ENCODE results near the gene DSCAML1.

The DSCAML1 gene

GRCh38 chr11:117497206-117497951, 299.6 kb downstream of the DSCAML1 start:
- no peak for DNase-seq (ENCODE audit: low read depth in 2 of 2)

GRCh38 chr11:117495357-117495756, 301.7 kb downstream of the DSCAML1 start:
- DNase-seq (ENCODE audit: low read depth in 2 of 2), result no peak

GRCh38 chr11:117492578-117493251, 304.3 kb downstream of the DSCAML1 start:
- no peak for DNase-seq (ENCODE audit: low read depth in 2 of 2)

- DNase-seq (ENCODE audit: low read depth in 2 of 2), result no peak
Measured at GRCh38 chr11:117490911-117491310, 306.1 kb downstream of the DSCAML1 start.

GRCh38 chr11:117489999-117490679, 306.9 kb downstream of the DSCAML1 start:
- DNase-seq (ENCODE audit: low read depth in 2 of 2), result no peak

GRCh38 chr11:117488996-117489952, 307.7 kb downstream of the DSCAML1 start:
- DNase-seq (ENCODE audit: low read depth in 2 of 2), result no peak

GRCh38 chr11:117486059-117486458, 311.0 kb downstream of the DSCAML1 start:
- no peak for DNase-seq (ENCODE audit: low read depth in 2 of 2)

- no peak for DNase-seq (ENCODE audit: low read depth in 2 of 2)
Measured at GRCh38 chr11:117484156-117484555, 312.9 kb downstream of the DSCAML1 start.

GRCh38 chr11:117483372-117483771, 313.6 kb downstream of the DSCAML1 start:
- DNase-seq (ENCODE audit: low read depth in 2 of 2), result no peak

GRCh38 chr11:117482881-117483280, 314.1 kb downstream of the DSCAML1 start:
- no peak for DNase-seq (ENCODE audit: low read depth in 2 of 2)

- DNase-seq (ENCODE audit: low read depth in 2 of 2), result no peak
Measured at GRCh38 chr11:117481885-117482284, 315.1 kb downstream of the DSCAML1 start.

- no peak for DNase-seq (ENCODE audit: low read depth in 2 of 2)
Measured at GRCh38 chr11:117481036-117481435, 316.0 kb downstream of the DSCAML1 start.

- DNase-seq (ENCODE audit: low read depth in 2 of 2), result no peak
Measured at GRCh38 chr11:117480221-117480620, 316.8 kb downstream of the DSCAML1 start.

- no peak for DNase-seq (ENCODE audit: low read depth in 2 of 2)
Measured at GRCh38 chr11:117479372-117479771, 317.6 kb downstream of the DSCAML1 start.

GRCh38 chr11:117478926-117479325, 318.1 kb downstream of the DSCAML1 start:
- DNase-seq (ENCODE audit: low read depth in 2 of 2), result no peak

GRCh38 chr11:117478126-117478860, 318.7 kb downstream of the DSCAML1 start:
- DNase-seq (ENCODE audit: low read depth in 2 of 2), result no peak

- no peak for DNase-seq (ENCODE audit: low read depth in 2 of 2)
Measured at GRCh38 chr11:117477721-117478120, 319.3 kb downstream of the DSCAML1 start.

GRCh38 chr11:117476531-117477142, 320.4 kb downstream of the DSCAML1 start:
- no peak for DNase-seq (ENCODE audit: low read depth in 2 of 2)

- no peak for DNase-seq (ENCODE audit: low read depth in 2 of 2)
Measured at GRCh38 chr11:117475716-117476530, 321.1 kb downstream of the DSCAML1 start.

Measured in activated CD8-positive, alpha-beta memory T cell treated with anti-CD3 and anti-CD28 coated beads for 4 hours (primary cell).